Measurements from ENCODE around the gene RGS8. TPM values are rescaled to one million over a fixed set of nuclear protein-coding genes. Genes with fewer than 3 reads are reported as not detected.

Gene RGS8
- total RNA-seq = not detected

GRCh38 chr1:182684116-182684828 is at the start of gene RGS8:
RGS8 (minus strand) TSS chr1:182684587; CDS start chr1:182669649, 14,938 bp downstream.
- no peak within 1 kb of the TSS for H3K4me3 Mint-ChIP-seq
- ATAC-seq (no peak), DNase-seq (no peak)
- peaks cover 31% of the 10 kb centered on the region for H3K27me3 Mint-ChIP-seq
- H3K9me3 Mint-ChIP-seq (ENCODE audit: low read depth) = no peaks in the 10 kb centered on the region
- H3K36me3 Mint-ChIP-seq = no peaks in the 10 kb centered on the region
- peaks cover 16% of the 10 kb centered on the region for H3K4me1 Mint-ChIP-seq
- H3K27ac Mint-ChIP-seq = no peak within 1 kb of the TSS
- CTCF ChIA-PET = interaction anchor here (1.6 to 1.8 kb wide), 2 partner anchors 88 to 98 kb away, joined by 3 to 6 read pairs; no protein-coding TSS in a partner anchor

- CTCF ChIA-PET = no interaction called here
- no peak overlapping the region for H3K27ac Mint-ChIP-seq
- H3K4me1 Mint-ChIP-seq = no peaks in the 10 kb centered on the region
Measured at GRCh38 chr1:182731852-182732575, 47.6 kb upstream of the RGS8 start.

GRCh38 chr1:182726912-182727311 is 42.5 kb upstream of the RGS8 start:
- no peaks in the 10 kb centered on the region for H3K9me3 Mint-ChIP-seq (ENCODE audit: low read depth)
- peaks cover 34% of the 10 kb centered on the region for H3K27me3 Mint-ChIP-seq
- no peak overlapping the region for H3K4me3 Mint-ChIP-seq
- DNase-seq (no peak), ATAC-seq (no peak)
- H3K36me3 Mint-ChIP-seq = no peaks in the 10 kb centered on the region
- CTCF ChIA-PET = no interaction called here
- H3K4me1 Mint-ChIP-seq = no peaks in the 10 kb centered on the region
- H3K27ac Mint-ChIP-seq = no peak overlapping the region

More at GRCh38 chr1:182731852-182732575, 47.6 kb upstream of the RGS8 start:
- no peak for DNase-seq
- no peak for ATAC-seq
- Mint-ChIP-seq H3K27me3 (peaks cover 41% of the 10 kb centered on the region), H3K9me3 (ENCODE audit: low read depth) (no peaks in the 10 kb centered on the region), H3K36me3 (no peaks in the 10 kb centered on the region), H3K4me3 (no peak overlapping the region)

GRCh38 chr1:182725259-182726255 is 41.2 kb upstream of the RGS8 start:
- Mint-ChIP-seq H3K27me3 (peaks cover 23% of the 10 kb centered on the region), H3K27ac (no peak overlapping the region), H3K36me3 (no peaks in the 10 kb centered on the region), H3K4me1 (no peaks in the 10 kb centered on the region), H3K4me3 (no peak overlapping the region), H3K9me3 (ENCODE audit: low read depth) (no peaks in the 10 kb centered on the region)
- DNase-seq (no peak), ATAC-seq (no peak)
- CTCF ChIA-PET = interaction anchor here (1.4 kb wide), 1 partner anchor 11 kb away, joined by 3 read pairs; no protein-coding TSS in a partner anchor

GRCh38 chr1:182724215-182724614 is 39.8 kb upstream of the RGS8 start:
- Mint-ChIP-seq H3K27me3 (peaks cover 18% of the 10 kb centered on the region), H3K9me3 (ENCODE audit: low read depth) (no peaks in the 10 kb centered on the region), H3K36me3 (no peaks in the 10 kb centered on the region), H3K4me3 (no peak overlapping the region), H3K27ac (no peak overlapping the region), H3K4me1 (no peaks in the 10 kb centered on the region)
- CTCF ChIA-PET = interaction anchor here (1.4 kb wide), 1 partner anchor 12 kb away, joined by 3 read pairs; no protein-coding TSS in a partner anchor
- no peak for ATAC-seq
- no peak for DNase-seq

- H3K27me3 Mint-ChIP-seq = peaks cover 20% of the 10 kb centered on the region
- ATAC-seq (no peak), DNase-seq (no peak)
- H3K4me3 Mint-ChIP-seq = no peak overlapping the region
- no peaks in the 10 kb centered on the region for H3K9me3 Mint-ChIP-seq (ENCODE audit: low read depth)
- H3K27ac Mint-ChIP-seq = no peak overlapping the region
- no peaks in the 10 kb centered on the region for H3K36me3 Mint-ChIP-seq
- H3K4me1 Mint-ChIP-seq = no peaks in the 10 kb centered on the region
- CTCF ChIA-PET = no interaction called here
Measured at GRCh38 chr1:182723200-182723599, 38.8 kb upstream of the RGS8 start.

- ATAC-seq (no peak), DNase-seq (no peak)
- H3K4me1 Mint-ChIP-seq = peaks cover 10% of the 10 kb centered on the region
- CTCF ChIA-PET = interaction anchor here (1.3 kb wide), 1 partner anchor 61 kb away, joined by 4 read pairs; no protein-coding TSS in a partner anchor
- H3K27me3 Mint-ChIP-seq = peaks cover 9% of the 10 kb centered on the region
- H3K27ac Mint-ChIP-seq = no peak overlapping the region
- no peaks in the 10 kb centered on the region for H3K36me3 Mint-ChIP-seq
- no peak overlapping the region for H3K4me3 Mint-ChIP-seq
- H3K9me3 Mint-ChIP-seq (ENCODE audit: low read depth) = no peaks in the 10 kb centered on the region
Measured at GRCh38 chr1:182721525-182721924, 37.1 kb upstream of the RGS8 start.

- ATAC-seq (no peak), DNase-seq (no peak)
- Mint-ChIP-seq H3K9me3 (ENCODE audit: low read depth) (no peaks in the 10 kb centered on the region), H3K36me3 (no peaks in the 10 kb centered on the region), H3K27ac (no peak overlapping the region), H3K4me3 (no peak overlapping the region), H3K4me1 (peaks cover 11% of the 10 kb centered on the region), H3K27me3 (peaks cover 9% of the 10 kb centered on the region)
- CTCF ChIA-PET = no interaction called here
Measured at GRCh38 chr1:182720463-182720862, 36.1 kb upstream of the RGS8 start.

GRCh38 chr1:182719553-182719952 is 35.2 kb upstream of the RGS8 start:
- ATAC-seq = no peak
- H3K4me3 Mint-ChIP-seq = no peak overlapping the region
- H3K9me3 Mint-ChIP-seq (ENCODE audit: low read depth) = no peaks in the 10 kb centered on the region
- no peak for DNase-seq
- peaks cover 9% of the 10 kb centered on the region for H3K27me3 Mint-ChIP-seq
- peaks cover 11% of the 10 kb centered on the region for H3K4me1 Mint-ChIP-seq
- H3K27ac Mint-ChIP-seq = no peak overlapping the region
- CTCF ChIA-PET = interaction anchor here (1.1 kb wide), 1 partner anchor 64 kb away, joined by 3 read pairs; no protein-coding TSS in a partner anchor
- no peaks in the 10 kb centered on the region for H3K36me3 Mint-ChIP-seq

- H3K27me3 Mint-ChIP-seq = peaks cover 9% of the 10 kb centered on the region
- H3K4me3 Mint-ChIP-seq = no peak overlapping the region
- no peaks in the 10 kb centered on the region for H3K36me3 Mint-ChIP-seq
- CTCF ChIA-PET = interaction anchor here (1.2 kb wide), 1 partner anchor 123 kb away, joined by 3 read pairs; no protein-coding TSS in a partner anchor
- peaks cover 19% of the 10 kb centered on the region for H3K4me1 Mint-ChIP-seq
- ATAC-seq (no peak), DNase-seq (no peak)
- no peaks in the 10 kb centered on the region for H3K9me3 Mint-ChIP-seq (ENCODE audit: low read depth)
- no peak overlapping the region for H3K27ac Mint-ChIP-seq
Measured at GRCh38 chr1:182718311-182718710, 33.9 kb upstream of the RGS8 start.

- Mint-ChIP-seq H3K4me1 (peaks cover 19% of the 10 kb centered on the region), H3K27me3 (peaks cover 9% of the 10 kb centered on the region), H3K27ac (no peak overlapping the region), H3K36me3 (no peaks in the 10 kb centered on the region), H3K9me3 (ENCODE audit: low read depth) (no peaks in the 10 kb centered on the region), H3K4me3 (no peak overlapping the region)
- ATAC-seq (no peak), DNase-seq (no peak)
- CTCF ChIA-PET = interaction anchor here (1.2 kb wide), 1 partner anchor 122 kb away, joined by 3 read pairs; no protein-coding TSS in a partner anchor
Measured at GRCh38 chr1:182716740-182717720, 32.6 kb upstream of the RGS8 start.

GRCh38 chr1:182715531-182715930 is 31.1 kb upstream of the RGS8 start:
- H3K4me3 Mint-ChIP-seq = no peak overlapping the region
- no peak for DNase-seq
- H3K4me1 Mint-ChIP-seq = peaks cover 19% of the 10 kb centered on the region
- H3K9me3 Mint-ChIP-seq (ENCODE audit: low read depth) = no peaks in the 10 kb centered on the region
- ATAC-seq = no peak
- CTCF ChIA-PET = no interaction called here
- H3K27me3 Mint-ChIP-seq = peaks cover 9% of the 10 kb centered on the region
- no peak overlapping the region for H3K27ac Mint-ChIP-seq
- H3K36me3 Mint-ChIP-seq = no peaks in the 10 kb centered on the region

Data from activated CD8-positive, alpha-beta memory T cell treated with anti-CD3 and anti-CD28 coated beads, Interleukin-2, amount 10 ng/mL, durations not matched to agents 7 days and 5 days (primary cell).